Neural cell (in vitro differentiated cells): ENCODE data around the gene GRK1.

Source experiments
- CTCF ChIP-seq: fragments of 450-650 bp; IDR thresholded peaks from 2 replicates; pipeline ENCODE4 v1.5.1; 2014; ENCODE audit warnings: antibody characterized with exemption, mild to moderate bottlenecking, moderate library complexity; ENCODE audit not compliant: poor library complexity, severe bottlenecking
- EZH2 ChIP-seq: fragments of 200-600, 300-800 bp; shearing (Covaris generic), sonication (generic); IDR thresholded peaks from 2 replicates; pipeline ENCODE4 v1.6.1; 2014; ENCODE audit warnings: antibody characterized with exemption, low read length, borderline replicate concordance, mild to moderate bottlenecking; ENCODE audit not compliant: insufficient read depth, poor library complexity, severe bottlenecking
- RAD21 ChIP-seq: fragments of 450-650 bp; conservative IDR thresholded peaks from 2 replicates; pipeline ENCODE4 v1.6.1; 2014; ENCODE audit warnings: antibody characterized with exemption, mild to moderate bottlenecking, moderate library complexity
- REST ChIP-seq: IDR thresholded peaks from 2 replicates; pipeline ENCODE4 v1.6.1; 2012; ENCODE audit warnings: borderline replicate concordance

GRCh38 chr13:113763254-113763653 is 96.2 kb downstream of the GRK1 start:
- no peak for TF ChIP-seq EZH2
- TF ChIP-seq RAD21 = no peak
- TF ChIP-seq REST = no peak
- no peak for TF ChIP-seq CTCF
